Mesothelial cell of epicardium (in vitro differentiated cells): ENCODE measurements around the gene CTRL. TPM values are rescaled to one million over a fixed set of nuclear protein-coding genes. Genes with fewer than 3 reads are reported as not detected.

Experiments
- DNase-seq, 2 experiments: peaks; one replicate each; pipeline ENCODE4 v3.0.0; 2021; ENCODE audit warnings: low spot score in 2 of 2; ENCODE audit not compliant: unreplicated experiment in 2 of 2
- H3K27ac Mint-ChIP-seq: 2 replicates; pipeline ENCODE4 v1.8.0; 2021; ENCODE audit warnings: mixed read lengths
- H3K27me3 Mint-ChIP-seq: 2 replicates; pipeline ENCODE4 v1.8.0; 2021; ENCODE audit warnings: low read depth, mixed read lengths
- H3K36me3 Mint-ChIP-seq: 2 replicates; pipeline ENCODE4 v1.8.0; 2021; ENCODE audit warnings: mixed read lengths
- H3K4me1 Mint-ChIP-seq: 2 replicates; pipeline ENCODE4 v1.8.0; 2021; ENCODE audit warnings: mixed read lengths
- H3K4me3 Mint-ChIP-seq: 2 replicates; pipeline ENCODE4 v1.8.0; 2021; ENCODE audit warnings: mild to moderate bottlenecking, moderate library complexity, mixed read lengths
- H3K9me3 Mint-ChIP-seq: 2 replicates; pipeline ENCODE4 v1.8.0; 2021; ENCODE audit warnings: mixed read lengths
- CTCF ChIP-seq: fragments of 200-600 bp; sonication (generic); IDR thresholded peaks from one replicate; pipeline ENCODE4 v1.5.0; 2021; ENCODE audit warnings: antibody characterized with exemption; ENCODE audit not compliant: unreplicated experiment
- total RNA-seq: library from RNA; stranded (reverse); gene quantifications from 3 replicates; pipeline ENCODE4 v1.2.1, GENCODE V29; 2021

The CTRL gene
- total RNA-seq, 1 donor from 2014 or later, result 1.5 TPM

- H3K27ac Mint-ChIP-seq, result no peak overlapping the region
These were observed 32.1 kb upstream of the CTRL start for GRCh38 chr16:67963662-67964321.

GRCh38 chr16:67963292-67963661, 31.6 kb upstream of the CTRL start:
- no peak for DNase-seq
- Mint-ChIP-seq H3K27ac (no peak overlapping the region), H3K27me3 (no peaks in the 10 kb centered on the region), H3K36me3 (peaks cover 24% of the 10 kb centered on the region), H3K9me3 (no peaks in the 10 kb centered on the region), H3K4me1 (peaks cover 36% of the 10 kb centered on the region), H3K4me3 (no peak overlapping the region)
- no peak for TF ChIP-seq CTCF

More at GRCh38 chr16:67963662-67964321, 32.1 kb upstream of the CTRL start:
- Mint-ChIP-seq H3K4me3 (no peak overlapping the region), H3K4me1 (peaks cover 36% of the 10 kb centered on the region), H3K9me3 (no peaks in the 10 kb centered on the region), H3K27me3 (no peaks in the 10 kb centered on the region), H3K36me3 (peaks cover 19% of the 10 kb centered on the region)
- no peak for TF ChIP-seq CTCF
- no peak for DNase-seq

- peaks cover 30% of the 10 kb centered on the region for H3K4me1 Mint-ChIP-seq
- no peak for DNase-seq
- H3K27me3 Mint-ChIP-seq, result no peaks in the 10 kb centered on the region
- no peak for TF ChIP-seq CTCF
- H3K9me3 Mint-ChIP-seq, result no peaks in the 10 kb centered on the region
- H3K36me3 Mint-ChIP-seq, result peaks cover 31% of the 10 kb centered on the region
- H3K4me3 Mint-ChIP-seq, result no peak overlapping the region
- H3K27ac Mint-ChIP-seq, result no peak overlapping the region
These were observed 30.5 kb upstream of the CTRL start for GRCh38 chr16:67962135-67962534.

GRCh38 chr16:67961551-67961957, 29.9 kb upstream of the CTRL start:
- Mint-ChIP-seq H3K27ac (no peak overlapping the region), H3K4me1 (peaks cover 24% of the 10 kb centered on the region), H3K27me3 (no peaks in the 10 kb centered on the region), H3K36me3 (peaks cover 31% of the 10 kb centered on the region), H3K4me3 (no peak overlapping the region), H3K9me3 (no peaks in the 10 kb centered on the region)
- no peak for DNase-seq
- no peak for TF ChIP-seq CTCF

GRCh38 chr16:67959536-67960329, 28.1 kb upstream of the CTRL start:
- H3K4me1 Mint-ChIP-seq, result peaks cover 5% of the 10 kb centered on the region
- no peak overlapping the region for H3K4me3 Mint-ChIP-seq
- no peak overlapping the region for H3K27ac Mint-ChIP-seq
- TF ChIP-seq CTCF, result no peak
- H3K9me3 Mint-ChIP-seq, result no peaks in the 10 kb centered on the region
- DNase-seq, result no peak
- H3K27me3 Mint-ChIP-seq, result no peaks in the 10 kb centered on the region
- peaks cover 36% of the 10 kb centered on the region for H3K36me3 Mint-ChIP-seq
